Measurements from ENCODE around the gene GART. TPM values are rescaled to one million over a fixed set of nuclear protein-coding genes. Genes with fewer than 3 reads are reported as not detected.

Gene GART
- total and polyA plus RNA-seq, 2 of the 8 experiments (the other 6 are each of a cell fraction or from before 2014, with no cell fraction given): 23.1 to 231 TPM

DNA sequence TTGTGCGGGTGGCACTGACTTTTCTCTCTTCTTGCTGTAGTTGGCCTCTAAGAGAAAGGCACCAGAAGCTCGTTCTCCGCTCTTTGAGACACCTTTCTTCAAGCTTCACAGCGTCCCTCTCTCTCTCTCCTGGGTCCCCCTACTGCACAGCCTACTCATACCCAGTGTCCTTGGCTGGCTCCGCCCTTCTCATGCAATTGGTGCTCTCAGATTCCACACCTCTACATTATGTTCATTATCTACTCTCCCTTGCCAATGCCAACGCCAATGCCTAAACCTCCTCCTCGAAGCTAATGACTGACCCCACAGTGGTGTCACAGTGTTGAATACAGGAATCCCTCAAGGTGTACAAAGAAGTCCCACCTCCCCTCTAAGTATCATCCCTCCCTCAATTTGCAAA is 45.6 kb downstream of the GART start:
- H3K4ac ChIP-seq (replicated peaks; ENCODE audit: insufficient read length, low read depth, low read length): no peak overlapping the region
- no peaks in the 10 kb centered on the region for H3K36me3 ChIP-seq (ENCODE audit: control insufficient read depth in 2 of 4, insufficient read depth in 4 of 4, low read length in 3 of 4)
- H2BK120ac ChIP-seq (replicated peaks; ENCODE audit: low read depth, low read length): no peak overlapping the region
- ChIA-PET CTCF (ENCODE audit: partially characterized antibody) (no interaction called here), POLR2A (ENCODE audit: partially characterized antibody) (interaction anchor here (0.9 to 1.9 kb wide), 4 partner anchors 11 to 48 kb away, joined by 3 to 8 read pairs (median 4); partner anchors contain the start of gene TMEM50B)
- no peak overlapping the region for H3K23ac ChIP-seq (ENCODE audit: insufficient read length)
- H4K20me1 ChIP-seq (replicated peaks in 1 of 2; ENCODE audit: control insufficient read depth in 1 of 2, insufficient read depth in 2 of 2, low read length in 2 of 2): no peaks in the 10 kb centered on the region
- peak overlapping the region; percentile 24; the same call in 1 of the 2 replicates for H2AFZ ChIP-seq (ENCODE audit: low read length)
- H3K14ac ChIP-seq (ENCODE audit: insufficient read length): no peak overlapping the region
- peak overlapping the region; percentile 54; the same call in 1 of the 2 replicates for H2BK12ac ChIP-seq (ENCODE audit: low read depth, low read length)
- H3K27me3 ChIP-seq (replicated peaks in 1 of 4; ENCODE audit: control insufficient read depth in 3 of 4, extremely low read depth in 1 of 4, insufficient read depth in 3 of 4, low read length in 3 of 4): no peaks in the 10 kb centered on the region
- DNase-seq (ENCODE audit: low read depth in 1 of 2, low spot score in 2 of 2) (peak in 1 of 2 experiments; percentile 53), FAIRE-seq (no peak)
- H3K79me1 ChIP-seq (ENCODE audit: low read depth, low read length): no peaks in the 10 kb centered on the region
- no peak overlapping the region for H3K18ac ChIP-seq (ENCODE audit: extremely low read depth, low read length)
- H3K27ac ChIP-seq (ENCODE audit: low read depth, low read length): no peak overlapping the region
- H2BK15ac ChIP-seq (ENCODE audit: low read length): no peak overlapping the region
- H4K91ac ChIP-seq (replicated peaks; ENCODE audit: insufficient read length, low read length): no peak overlapping the region
- H3K4me3 ChIP-seq (ENCODE audit: extremely low read depth in 1 of 4, insufficient read depth in 2 of 4, low read depth in 3 of 4, low read length in 4 of 4): no peak overlapping the region; a peak in 1 of 8 replicates
- H4K5ac ChIP-seq (ENCODE audit: insufficient read length, low read depth, low read length): no peak overlapping the region
- no peak overlapping the region; a peak in 1 of 7 replicates for H3K9ac ChIP-seq (replicated peaks in 1 of 4; ENCODE audit: extremely low read depth in 1 of 4, low read depth in 3 of 4, low read length in 3 of 4)
- WGBS, 2 experiments (ENCODE audit: extremely low coverage in 1 of 2, insufficient coverage in 1 of 2, insufficient read length in 1 of 2, insufficient replicate concordance in 2 of 2, low coverage in 1 of 2, low lambda C conversion rate in 2 of 2, missing lambda C conversion rate in 1 of 2): 81% methylated on average over 7 of the region's 7 CpGs; no CpG with 5 or more reads in 1 of the 2 experiments
- no peak overlapping the region for H2BK5ac ChIP-seq (ENCODE audit: low read depth, low read length)
- H4K8ac ChIP-seq (ENCODE audit: extremely low read depth, insufficient read depth, low read length): no peak overlapping the region
- peaks cover 0 to 8% (median 0%) of the 10 kb centered on the region in 4 experiments; a peak in 1 of 7 replicates for H3K4me1 ChIP-seq (replicated peaks in 1 of 4; ENCODE audit: control insufficient read depth in 3 of 4, insufficient read depth in 4 of 4, low read length in 3 of 4)
- H3K56ac ChIP-seq (replicated peaks; ENCODE audit: insufficient read length, low read depth, low read length): no peak overlapping the region
- H3K23me2 ChIP-seq (ENCODE audit: low read depth, low read length): peaks cover 2% of the 10 kb centered on the region; the same call in 1 of the 2 replicates
- no peak overlapping the region for H2AK5ac ChIP-seq (ENCODE audit: low read depth, low read length)
- no peak for TF ChIP-seq TAF7 (optimal IDR thresholded peaks at IDR 0.05; ENCODE audit: borderline replicate concordance, low read depth, low read length)
- TF ChIP-seq, protein P1, sequence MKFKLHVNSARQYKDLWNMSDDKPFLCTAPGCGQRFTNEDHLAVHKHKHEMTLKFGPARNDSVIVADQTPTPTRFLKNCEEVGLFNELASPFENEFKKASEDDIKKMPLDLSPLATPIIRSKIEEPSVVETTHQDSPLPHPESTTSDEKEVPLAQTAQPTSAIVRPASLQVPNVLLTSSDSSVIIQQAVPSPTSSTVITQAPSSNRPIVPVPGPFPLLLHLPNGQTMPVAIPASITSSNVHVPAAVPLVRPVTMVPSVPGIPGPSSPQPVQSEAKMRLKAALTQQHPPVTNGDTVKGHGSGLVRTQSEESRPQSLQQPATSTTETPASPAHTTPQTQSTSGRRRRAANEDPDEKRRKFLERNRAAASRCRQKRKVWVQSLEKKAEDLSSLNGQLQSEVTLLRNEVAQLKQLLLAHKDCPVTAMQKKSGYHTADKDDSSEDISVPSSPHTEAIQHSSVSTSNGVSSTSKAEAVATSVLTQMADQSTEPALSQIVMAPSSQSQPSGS (IDR thresholded peaks at IDR 0.05; ENCODE audit: low read length): no peak
- TF ChIP-seq, protein P2, sequence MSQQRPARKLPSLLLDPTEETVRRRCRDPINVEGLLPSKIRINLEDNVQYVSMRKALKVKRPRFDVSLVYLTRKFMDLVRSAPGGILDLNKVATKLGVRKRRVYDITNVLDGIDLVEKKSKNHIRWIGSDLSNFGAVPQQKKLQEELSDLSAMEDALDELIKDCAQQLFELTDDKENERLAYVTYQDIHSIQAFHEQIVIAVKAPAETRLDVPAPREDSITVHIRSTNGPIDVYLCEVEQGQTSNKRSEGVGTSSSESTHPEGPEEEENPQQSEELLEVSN (IDR thresholded peaks at IDR 0.05): peak; percentile 5; the same call in 1 of the 2 replicates
- no peaks in the 10 kb centered on the region for H3K79me2 ChIP-seq (ENCODE audit: control insufficient read depth in 1 of 2, insufficient read depth in 2 of 2, low read length in 2 of 2)
- H3K9me3 ChIP-seq (ENCODE audit: insufficient read depth in 2 of 2, low read depth in 1 of 2, low read length in 1 of 2): no peaks in the 10 kb centered on the region
- H2BK20ac ChIP-seq (ENCODE audit: low read length): no peak overlapping the region
- peak overlapping the region; percentile 13 to 43; a peak in 3 of 4 replicates for H3K4me2 ChIP-seq (ENCODE audit: insufficient read depth in 1 of 2, low read depth in 2 of 2, low read length in 2 of 2)
